Measurements from ENCODE around the gene CDC27. TPM values are rescaled to one million over a fixed set of nuclear protein-coding genes. Genes with fewer than 3 reads are reported as not detected.
A peak's percentile ranks its signal among the peaks of the same experiment; 100 is the strongest.

Gene CDC27
- total RNA-seq, 2 experiments from 2014 or later = 52.5 to 52.8 TPM

- H3K4me1 ChIP-seq (ENCODE audit: insufficient read depth, low read length) = peaks cover 36% of the 10 kb centered on the region
- H3K27ac Mint-ChIP-seq = peak overlapping the region; percentile 89
- H3K9me3 ChIP-seq (ENCODE audit: control insufficient read depth in 1 of 2, insufficient read depth in 1 of 2, low read length in 2 of 2) = no peaks in the 10 kb centered on the region
- H3K9me3 Mint-ChIP-seq = no peaks in the 10 kb centered on the region
- H3K27me3 ChIP-seq (ENCODE audit: control insufficient read depth in 1 of 2, insufficient read depth in 2 of 2, low read length in 2 of 2) = no peaks in the 10 kb centered on the region
- ChIA-PET POLR2A (interaction anchor here (0.6 to 1.1 kb wide), 7 partner anchors 15 to 368 kb away, joined by 3 to 4 read pairs (median 3); no protein-coding TSS in a partner anchor), CTCF (no interaction called here)
- H3K4me3 Mint-ChIP-seq = peak overlapping the region; percentile 100
- peaks cover 37% of the 10 kb centered on the region for H3K4me1 Mint-ChIP-seq (ENCODE audit: low read depth)
- H3K27ac ChIP-seq (ENCODE audit: low read depth in 1 of 2, low read length in 2 of 2) = no peak overlapping the region
- H3K27me3 Mint-ChIP-seq = no peaks in the 10 kb centered on the region
- H3K36me3 ChIP-seq (ENCODE audit: insufficient read depth, low read length) = no peaks in the 10 kb centered on the region
- intact Hi-C loops (cut with DNase I, micrococcal nuclease) = loop anchor here in 1 of 2 experiments (5.0 kb wide), 1 partner anchor 888 kb away; no protein-coding TSS in a partner anchor
- peak; percentile 80 to 92 (median 88) for DNase-seq
- TF ChIP-seq CTCF (IDR thresholded peaks at IDR 0.05) = no peak
- peak; percentile 100 for ATAC-seq (ENCODE audit: poor library complexity)
- peak overlapping the region; percentile 60 for H3K4me3 ChIP-seq (ENCODE audit: low read length)
- H3K36me3 Mint-ChIP-seq (ENCODE audit: low read depth) = peaks cover 10% of the 10 kb centered on the region
These were observed 88.9 kb downstream of the CDC27 start for GRCh38 chr17:47099987-47100711.

DNA sequence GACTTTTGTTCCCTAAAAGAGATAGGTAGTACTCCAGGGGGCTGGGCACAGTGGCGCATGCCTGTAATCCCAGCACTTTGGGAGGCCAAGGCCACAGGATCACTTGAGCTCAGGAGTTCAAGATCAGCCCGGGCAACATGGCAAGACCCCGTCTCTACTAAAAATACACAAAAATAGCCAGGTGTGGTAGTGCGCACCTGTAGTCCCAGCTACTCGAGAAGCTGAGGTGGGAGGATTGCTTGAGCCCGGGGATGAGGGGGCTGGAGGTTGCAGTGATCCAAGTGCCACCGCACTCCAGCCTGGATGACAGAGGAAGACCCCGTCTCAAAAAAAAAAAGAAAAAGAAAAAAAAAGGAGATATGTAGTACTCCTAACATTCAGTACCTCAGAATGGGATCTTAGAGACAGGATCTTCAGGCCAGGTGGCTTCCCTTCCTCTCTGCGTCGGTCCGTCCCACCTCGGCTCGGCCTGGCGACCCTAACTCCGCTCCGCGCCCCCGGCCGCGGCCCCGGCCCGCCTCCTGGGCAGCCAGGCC, 89.6 kb downstream of the CDC27 start:
- no peak for TF ChIP-seq CTCF (IDR thresholded peaks at IDR 0.05)
- Mint-ChIP-seq H3K36me3 (ENCODE audit: low read depth) (peaks cover 10% of the 10 kb centered on the region), H3K9me3 (no peaks in the 10 kb centered on the region), H3K4me3 (peak overlapping the region; percentile 90), H3K4me1 (ENCODE audit: low read depth) (peaks cover 40% of the 10 kb centered on the region), H3K27me3 (no peaks in the 10 kb centered on the region), H3K27ac (peak overlapping the region; percentile 89)
- Histone ChIP-seq H3K4me3 (ENCODE audit: low read length) (peak overlapping the region; percentile 60), H3K27ac (ENCODE audit: low read depth in 1 of 2, low read length in 2 of 2) (no peak overlapping the region), H3K4me1 (ENCODE audit: insufficient read depth, low read length) (peaks cover 36% of the 10 kb centered on the region), H3K27me3 (ENCODE audit: control insufficient read depth in 1 of 2, insufficient read depth in 2 of 2, low read length in 2 of 2) (no peaks in the 10 kb centered on the region), H3K9me3 (ENCODE audit: control insufficient read depth in 1 of 2, insufficient read depth in 1 of 2, low read length in 2 of 2) (no peaks in the 10 kb centered on the region), H3K36me3 (ENCODE audit: insufficient read depth, low read length) (no peaks in the 10 kb centered on the region)
- ATAC-seq (ENCODE audit: poor library complexity) (peak; percentile 3), DNase-seq (peak in 3 of 14 experiments; percentile 4 to 21 (median 7))
- intact Hi-C loops (cut with DNase I, micrococcal nuclease) = loop anchor here in 1 of 2 experiments (5.0 kb wide), 1 partner anchor 887 kb away; no protein-coding TSS in a partner anchor
- ChIA-PET CTCF (no interaction called here), POLR2A (interaction anchor here (0.6 to 1.1 kb wide), 5 partner anchors 14 to 369 kb away, joined by 3 to 4 read pairs (median 3); no protein-coding TSS in a partner anchor)

DNA sequence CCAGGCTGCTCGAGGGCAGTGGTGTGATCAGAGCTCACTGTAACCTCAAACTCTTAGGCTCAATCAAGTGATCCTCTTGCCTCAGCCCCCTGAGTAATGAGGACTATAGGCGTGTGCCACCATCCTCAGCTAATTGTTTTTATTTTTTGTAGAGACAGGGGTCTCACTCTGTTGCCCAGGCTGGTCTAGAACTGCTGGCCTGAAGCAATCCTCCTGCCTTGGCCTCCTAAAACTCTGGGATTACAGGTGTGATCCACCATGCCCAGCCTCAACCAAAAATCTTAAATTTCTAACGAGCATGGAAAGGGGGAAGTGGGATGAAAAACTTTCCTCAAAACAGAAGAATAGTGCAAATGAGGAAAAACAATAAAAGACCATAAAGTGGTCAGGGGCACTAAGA, 92.8 kb downstream of the CDC27 start:
- ChIA-PET CTCF (no interaction called here), POLR2A (no interaction called here)
- no peaks in the 10 kb centered on the region for H3K9me3 Mint-ChIP-seq
- Histone ChIP-seq H3K4me1 (ENCODE audit: insufficient read depth, low read length) (peaks cover 36% of the 10 kb centered on the region), H3K36me3 (ENCODE audit: insufficient read depth, low read length) (no peaks in the 10 kb centered on the region), H3K27me3 (ENCODE audit: control insufficient read depth in 1 of 2, insufficient read depth in 2 of 2, low read length in 2 of 2) (no peaks in the 10 kb centered on the region), H3K9me3 (ENCODE audit: control insufficient read depth in 1 of 2, insufficient read depth in 1 of 2, low read length in 2 of 2) (no peaks in the 10 kb centered on the region), H3K27ac (ENCODE audit: low read depth in 1 of 2, low read length in 2 of 2) (no peak overlapping the region), H3K4me3 (ENCODE audit: low read length) (no peak overlapping the region)
- peaks cover 31% of the 10 kb centered on the region for H3K36me3 Mint-ChIP-seq (ENCODE audit: low read depth)
- peak overlapping the region; percentile 30 for H3K4me3 Mint-ChIP-seq
- ATAC-seq (ENCODE audit: poor library complexity) (no peak), DNase-seq (no peak)
- TF ChIP-seq CTCF (IDR thresholded peaks at IDR 0.05) = no peak
- no peak overlapping the region for H3K27ac Mint-ChIP-seq
- no peaks in the 10 kb centered on the region for H3K27me3 Mint-ChIP-seq
- peaks cover 52% of the 10 kb centered on the region for H3K4me1 Mint-ChIP-seq (ENCODE audit: low read depth)
- intact Hi-C loops (cut with DNase I, micrococcal nuclease) = loop anchor here in 1 of 2 experiments (2.0 to 5.0 kb wide), 2 partner anchors 30 to 884 kb away; no protein-coding TSS in a partner anchor

Data from CD4-positive, alpha-beta T cell (primary cell).